ENCODE measurements around the gene PANX2. TPM values are rescaled to one million over a fixed set of nuclear protein-coding genes. Genes with fewer than 3 reads are reported as not detected.

PANX2 gene
- total and polyA plus RNA-seq, 2 of the 13 experiments (the other 11 are each of a cell fraction or from before 2014, with no cell fraction given), result 0.15 to 1.1 TPM

- TF ChIP-seq POLR2AphosphoS5 (IDR thresholded peaks at IDR 0.05; ENCODE audit: low read depth, low read length) (no peak), ELF1 (CRISPR knock-in tag; IDR thresholded peaks at IDR 0.05) (no peak), GTF3A (CRISPR knock-in tag; conservative IDR thresholded peaks at IDR 0.05) (no peak), MYC (CRISPR knock-in tag; IDR thresholded peaks at IDR 0.05; ENCODE audit: borderline replicate concordance) (peak; percentile 16; the same call in 1 of the 2 replicates), HDAC1 (CRISPR knock-in tag; IDR thresholded peaks at IDR 0.05) (no peak), ZNF891 (CRISPR knock-in tag; IDR thresholded peaks at IDR 0.05) (no peak), FOXP4 (CRISPR knock-in tag; IDR thresholded peaks at IDR 0.05) (no peak)
- TF ChIP-seq, protein P1, sequence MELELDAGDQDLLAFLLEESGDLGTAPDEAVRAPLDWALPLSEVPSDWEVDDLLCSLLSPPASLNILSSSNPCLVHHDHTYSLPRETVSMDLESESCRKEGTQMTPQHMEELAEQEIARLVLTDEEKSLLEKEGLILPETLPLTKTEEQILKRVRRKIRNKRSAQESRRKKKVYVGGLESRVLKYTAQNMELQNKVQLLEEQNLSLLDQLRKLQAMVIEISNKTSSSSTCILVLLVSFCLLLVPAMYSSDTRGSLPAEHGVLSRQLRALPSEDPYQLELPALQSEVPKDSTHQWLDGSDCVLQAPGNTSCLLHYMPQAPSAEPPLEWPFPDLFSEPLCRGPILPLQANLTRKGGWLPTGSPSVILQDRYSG (CRISPR knock-in tag; IDR thresholded peaks at IDR 0.05), result no peak
Observed at GRCh38 chr22:50151571-50152537, 18.7 kb upstream of the PANX2 start (continued).

DNA sequence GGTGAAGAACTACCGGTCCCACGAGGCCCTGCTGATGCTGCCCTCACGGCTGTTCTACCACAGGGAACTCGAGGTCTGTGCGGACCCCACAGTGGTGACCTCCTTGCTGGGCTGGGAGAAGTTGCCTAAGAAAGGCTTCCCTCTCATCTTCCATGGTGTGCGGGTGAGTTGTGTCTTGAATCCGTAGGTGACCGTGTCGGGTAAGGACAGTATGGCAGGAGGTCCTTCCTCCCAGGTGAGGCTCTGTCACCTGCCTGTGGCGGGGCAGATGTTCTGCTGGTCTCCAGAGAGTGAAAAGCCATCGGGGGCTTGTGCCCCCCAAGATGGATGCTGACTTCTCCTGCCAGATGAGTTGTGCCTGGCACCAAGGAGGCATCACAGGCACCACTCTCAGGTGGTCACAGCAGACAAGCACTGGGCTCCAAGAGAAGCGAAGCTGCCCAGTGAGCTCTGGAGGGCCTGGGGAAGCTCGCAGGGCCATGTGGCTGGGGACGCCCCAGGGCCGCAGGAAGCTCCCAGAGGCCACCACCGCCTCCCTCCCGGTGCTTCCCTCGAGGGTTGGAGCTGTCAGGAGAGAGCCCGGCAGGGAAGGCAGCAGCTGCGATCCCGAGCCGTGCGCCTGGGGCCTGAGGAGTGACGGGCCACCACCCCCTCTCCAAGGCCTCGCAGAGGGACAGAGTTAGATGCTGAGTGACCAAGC is 17.3 kb upstream of the PANX2 start:
- in situ Hi-C loops (cut with HindIII; ENCODE audit: extremely low pct_ligation_motif_present, low pct_unique_long_range_greater_than_20kb), result no loop called here
- no peaks in the 10 kb centered on the region for H4K20me1 ChIP-seq (ENCODE audit: insufficient read depth, low read length)

More for the DNA sequence above, 17.3 kb upstream of the PANX2 start:
- Histone ChIP-seq H3K9me3 (ENCODE audit: low read length) (no peaks in the 10 kb centered on the region), H3K27ac (ENCODE audit: extremely low read length, insufficient read depth, low read length) (no peak overlapping the region), H3K4me2 (ENCODE audit: low read depth, low read length) (no peak overlapping the region), H3K36me3 (replicated peaks in 1 of 2; ENCODE audit: control insufficient read depth in 1 of 2, insufficient read depth in 2 of 2, low read length in 2 of 2) (no peaks in the 10 kb centered on the region), H3K79me2 (ENCODE audit: insufficient read depth, low read length) (no peaks in the 10 kb centered on the region), H3K4me3 (replicated peaks in 1 of 3; ENCODE audit: insufficient read depth in 1 of 3, low read depth in 2 of 3, low read length in 3 of 3) (no peak overlapping the region), H3K9ac (ENCODE audit: insufficient read depth, low read depth, low read length) (no peak overlapping the region), H3K4me1 (ENCODE audit: insufficient read depth, low read length) (peaks cover 33% of the 10 kb centered on the region), H3K27me3 (ENCODE audit: control insufficient read depth in 1 of 2, insufficient read depth in 2 of 2, low read length in 2 of 2) (peaks cover 1 to 58% of the 10 kb centered on the region in 2 experiments), H2AFZ (ENCODE audit: low read length) (no peak overlapping the region)
- TF ChIP-seq ZNF225 (CRISPR knock-in tag; IDR thresholded peaks at IDR 0.05), result no peak
- no peak for TF ChIP-seq ZNF780A (CRISPR knock-in tag; IDR thresholded peaks at IDR 0.05)
- TF ChIP-seq KAT8 (CRISPR knock-in tag; IDR thresholded peaks at IDR 0.05), result no peak
- TF ChIP-seq CBX1 (IDR thresholded peaks at IDR 0.05; ENCODE audit: low read depth), result no peak
- TF ChIP-seq ELF4 (CRISPR knock-in tag; IDR thresholded peaks at IDR 0.05; ENCODE audit: borderline replicate concordance), result no peak
- TF ChIP-seq ZFP90 (CRISPR knock-in tag; IDR thresholded peaks at IDR 0.05; ENCODE audit: borderline replicate concordance), result no peak
- TF ChIP-seq CCAR2 (optimal IDR thresholded peaks at IDR 0.05; ENCODE audit: low read depth, low read length), result no peak
- WGBS (ENCODE audit: low lambda C conversion rate), result 51% methylated on average over 13 of the region's 25 CpGs
- no peak for DNase-seq (ENCODE audit: low spot score)
- no peak for FAIRE-seq
- POLR2A ChIA-PET, result no interaction called here
- ATAC-seq, result no peak
- BruUV-seq (replicated peaks), result no TSS peak
- intact Hi-C loops (cut with micrococcal nuclease; ENCODE audit: unreplicated experiment), result no loop called here
- CTCF ChIA-PET (ENCODE audit: low intra/inter-chr PET ratio, low total read pairs), result no interaction called here

All from HepG2 (cell line).